Thymus (tissue), 11 donors: Measurements from ENCODE around the gene FBXL16. TPM values are rescaled to one million over a fixed set of nuclear protein-coding genes. Genes with fewer than 3 reads are reported as not detected.
A peak's percentile ranks its signal among the peaks of the same experiment; 100 is the strongest.

Experiments used
- DNase-seq, 9 donors: peaks; one replicate each; pipeline ENCODE4 v3.0.0-alpha.2; 2013; ENCODE audit warnings: low spot score in 9 of 9, low read depth in 6 of 9, missing footprints in 1 of 9
- H3K27ac ChIP-seq, 2 donors: one replicate each; pipeline ENCODE4 v1.5.1; 2013; ENCODE audit warnings: control low read depth in 1 of 2, low read depth in 1 of 2, low read length in 1 of 2, mild to moderate bottlenecking in 1 of 2, moderate library complexity in 1 of 2
- H3K27me3 ChIP-seq, 2 donors: one replicate each; pipeline ENCODE4 v1.5.1; 2013; ENCODE audit warnings: low read length in 1 of 2; ENCODE audit not compliant: control insufficient read depth in 2 of 2, insufficient read depth in 1 of 2
- H3K36me3 ChIP-seq, 2 donors: one replicate each; pipeline ENCODE4 v1.5.1; 2013; ENCODE audit warnings: low read length in 1 of 2, mild to moderate bottlenecking in 1 of 2, moderate library complexity in 1 of 2; ENCODE audit not compliant: control insufficient read depth in 2 of 2, insufficient read depth in 2 of 2
- H3K4me1 ChIP-seq, 2 donors: one replicate each; pipeline ENCODE4 v1.5.1; 2013; ENCODE audit warnings: low read length in 2 of 2; ENCODE audit not compliant: control insufficient read depth in 2 of 2, insufficient read depth in 2 of 2
- H3K4me3 ChIP-seq, 2 donors: one replicate each; pipeline ENCODE4 v1.5.1; 2013; ENCODE audit warnings: low read length in 2 of 2, control low read depth in 1 of 2, mild to moderate bottlenecking in 1 of 2
- H3K9me3 ChIP-seq, 2 donors: one replicate each; pipeline ENCODE4 v1.5.1; 2013; ENCODE audit warnings: low read length in 1 of 2, mild to moderate bottlenecking in 1 of 2; ENCODE audit not compliant: control insufficient read depth in 2 of 2, insufficient read depth in 1 of 2
- WGBS: extraction: QIAGEN DNeasy Blood & Tissue Kit; methylation state at CpG from one replicate; pipeline ENCODE4 v1.1.7; 2013; 5-methylcytosine and 5-hydroxymethylcytosine counted together
- polyA plus RNA-seq: library from polyadenylated mRNA; stranded (reverse); fragments of 200-250 nt; gene quantifications from one replicate; pipeline ENCODE4 v1.2.3, GENCODE V29; 2013
- total RNA-seq: library from RNA; stranded (reverse); fragments of 120-200 nt; gene quantifications from one replicate; pipeline ENCODE4 v1.2.4, GENCODE V29; 2013
- donor health status: healthy.

FBXL16 gene
- total and polyA plus RNA-seq, 2 donors = 0.76 to 9.6 TPM

- H3K4me3 ChIP-seq = no peak overlapping the region
- peak overlapping the region in 1 of 2 donors; percentile 60 for H3K27ac ChIP-seq
- DNase-seq = no peak
- peaks cover 32 to 54% of the 10 kb centered on the region in 2 donors for H3K27me3 ChIP-seq
- peaks cover 29 to 31% of the 10 kb centered on the region in 2 donors for H3K36me3 ChIP-seq
- WGBS = 75% methylated on average over 57 of the region's 57 CpGs
- H3K4me1 ChIP-seq = peaks cover 19 to 43% of the 10 kb centered on the region in 2 donors
- H3K9me3 ChIP-seq = peaks cover 0 to 1% of the 10 kb centered on the region in 2 donors
Measured at GRCh38 chr16:677316-678190, 28.0 kb downstream of the FBXL16 start.

GRCh38 chr16:676913-677312, 28.7 kb downstream of the FBXL16 start:
- Histone ChIP-seq H3K4me1 (peaks cover 17 to 43% of the 10 kb centered on the region in 2 donors), H3K36me3 (peaks cover 29 to 31% of the 10 kb centered on the region in 2 donors), H3K4me3 (no peak overlapping the region), H3K27ac (peak overlapping the region in 1 of 2 donors; percentile 60), H3K9me3 (peaks cover 0 to 1% of the 10 kb centered on the region in 2 donors), H3K27me3 (peaks cover 32 to 54% of the 10 kb centered on the region in 2 donors)
- 75% methylated on average over 23 of the region's 23 CpGs for WGBS
- DNase-seq = no peak

- no peak overlapping the region for H3K27ac ChIP-seq
- WGBS = 95% methylated on average over 21 of the region's 21 CpGs
- no peak overlapping the region for H3K4me3 ChIP-seq
Measured at GRCh38 chr16:676565-676902, 29.1 kb downstream of the FBXL16 start.

GRCh38 chr16:675884-676564, 29.6 kb downstream of the FBXL16 start:
- 60% methylated on average over 25 of the region's 25 CpGs for WGBS

More at GRCh38 chr16:676565-676902, 29.1 kb downstream of the FBXL16 start:
- Histone ChIP-seq H3K4me1 (peaks cover 13 to 42% of the 10 kb centered on the region in 2 donors), H3K9me3 (no peaks in the 10 kb centered on the region), H3K36me3 (peaks cover 28 to 31% of the 10 kb centered on the region in 2 donors), H3K27me3 (peaks cover 32 to 54% of the 10 kb centered on the region in 2 donors)
- DNase-seq = no peak

GRCh38 chr16:674968-675883, 30.4 kb downstream of the FBXL16 start, which contains the start of gene RHBDL1:
Gene RHBDL1, plus strand, starts transcription at chr16:675671. Its CDS starts 120 bp downstream, at chr16:675791.
- 12% methylated on average over 73 of the region's 73 CpGs for WGBS
- H3K27ac ChIP-seq = no peak within 1 kb of the TSS
- peaks cover 5 to 33% of the 10 kb centered on the region in 2 donors for H3K4me1 ChIP-seq

More at GRCh38 chr16:675884-676564, 29.6 kb downstream of the FBXL16 start:
- H3K4me1 ChIP-seq = peaks cover 8 to 37% of the 10 kb centered on the region in 2 donors
- H3K4me3 ChIP-seq = no peak overlapping the region
- H3K27me3 ChIP-seq = peaks cover 32 to 54% of the 10 kb centered on the region in 2 donors
- DNase-seq = no peak
- no peak overlapping the region for H3K27ac ChIP-seq
- H3K36me3 ChIP-seq = peaks cover 30 to 34% of the 10 kb centered on the region in 2 donors
- H3K9me3 ChIP-seq = no peaks in the 10 kb centered on the region

GRCh38 chr16:674214-674881, 31.3 kb downstream of the FBXL16 start:
- H3K27me3 ChIP-seq = peaks cover 32 to 52% of the 10 kb centered on the region in 2 donors
- no peak overlapping the region for H3K4me3 ChIP-seq
- no peaks in the 10 kb centered on the region for H3K9me3 ChIP-seq
- H3K27ac ChIP-seq = no peak overlapping the region
- no peak for DNase-seq
- peaks cover 47 to 49% of the 10 kb centered on the region in 2 donors for H3K36me3 ChIP-seq
- 96% methylated on average over 22 of the region's 22 CpGs for WGBS
- peaks cover 3 to 29% of the 10 kb centered on the region in 2 donors for H3K4me1 ChIP-seq

More at GRCh38 chr16:674968-675883, 30.4 kb downstream of the FBXL16 start, which contains the start of gene RHBDL1:
- no peak for DNase-seq
- Histone ChIP-seq H3K27me3 (peaks cover 32 to 54% of the 10 kb centered on the region in 2 donors), H3K9me3 (no peaks in the 10 kb centered on the region), H3K36me3 (peaks cover 38 to 42% of the 10 kb centered on the region in 2 donors), H3K4me3 (peak within 1 kb of the TSS in 1 of 2 donors; percentile 12)

GRCh38 chr16:673399-673991, 32.1 kb downstream of the FBXL16 start:
- Histone ChIP-seq H3K27me3 (peaks cover 32 to 45% of the 10 kb centered on the region in 2 donors), H3K27ac (no peak overlapping the region), H3K36me3 (peaks cover 48 to 53% of the 10 kb centered on the region in 2 donors), H3K9me3 (no peaks in the 10 kb centered on the region), H3K4me3 (no peak overlapping the region), H3K4me1 (peaks cover 7 to 25% of the 10 kb centered on the region in 2 donors)
- WGBS = 97% methylated on average over 18 of the region's 18 CpGs
- DNase-seq = no peak

GRCh38 chr16:672851-673250, 32.8 kb downstream of the FBXL16 start:
- peaks cover 48 to 53% of the 10 kb centered on the region in 2 donors for H3K36me3 ChIP-seq
- DNase-seq = no peak
- peaks cover 30 to 39% of the 10 kb centered on the region in 2 donors for H3K27me3 ChIP-seq
- H3K9me3 ChIP-seq = no peaks in the 10 kb centered on the region
- H3K27ac ChIP-seq = no peak overlapping the region
- H3K4me3 ChIP-seq = no peak overlapping the region
- WGBS = 96% methylated on average over 21 of the region's 21 CpGs
- H3K4me1 ChIP-seq = peaks cover 7 to 20% of the 10 kb centered on the region in 2 donors
